NCI-H146 treated with DMSO at 0.1 percent for 48 hours (cell line): ENCODE data around the gene UBTF.
A peak's percentile ranks its signal among the peaks of the same experiment; 100 is the strongest.

Source experiments
- DNase-seq: peaks from one replicate; lab custom pipeline; 2025; ENCODE audit not compliant: unreplicated experiment; lab: John Stamatoyannopoulos, UW

UBTF gene

DNA sequence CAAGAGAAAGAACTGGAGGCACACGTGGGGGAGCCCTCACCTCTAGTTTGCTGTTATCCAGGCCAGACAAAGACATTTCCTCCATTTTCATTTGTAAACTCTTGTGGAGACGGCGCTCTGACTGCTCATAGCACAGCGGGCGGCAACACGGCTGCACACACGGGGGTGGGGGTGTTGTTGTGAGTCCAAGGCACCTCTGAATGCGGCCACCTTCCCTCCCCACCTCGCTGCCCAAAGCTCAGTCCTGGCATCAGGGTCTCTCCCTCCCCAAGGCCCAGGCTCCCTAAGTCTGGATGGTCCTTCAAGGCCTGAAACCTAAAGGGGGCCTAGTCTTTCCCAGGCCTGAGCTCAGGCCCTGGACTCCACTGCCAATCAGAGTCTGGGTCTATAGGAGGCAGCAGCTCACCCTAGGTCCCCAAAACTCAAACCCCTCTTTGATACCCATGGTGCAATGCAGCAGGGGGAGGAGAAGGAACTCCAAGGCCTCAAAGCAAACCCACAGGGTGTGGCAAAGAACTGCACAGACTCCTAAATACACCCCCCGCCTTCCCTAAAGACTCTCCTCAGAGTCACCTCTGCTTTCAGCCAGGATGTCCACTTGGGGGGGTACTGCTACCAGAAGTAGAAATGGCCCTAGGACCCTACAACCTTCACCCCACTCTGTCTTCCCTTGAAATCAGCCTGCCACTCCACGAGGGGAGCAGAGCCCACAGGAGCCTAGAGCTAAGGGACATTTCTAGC, 21.3 kb downstream of the UBTF start:
- no peak for DNase-seq

DNA sequence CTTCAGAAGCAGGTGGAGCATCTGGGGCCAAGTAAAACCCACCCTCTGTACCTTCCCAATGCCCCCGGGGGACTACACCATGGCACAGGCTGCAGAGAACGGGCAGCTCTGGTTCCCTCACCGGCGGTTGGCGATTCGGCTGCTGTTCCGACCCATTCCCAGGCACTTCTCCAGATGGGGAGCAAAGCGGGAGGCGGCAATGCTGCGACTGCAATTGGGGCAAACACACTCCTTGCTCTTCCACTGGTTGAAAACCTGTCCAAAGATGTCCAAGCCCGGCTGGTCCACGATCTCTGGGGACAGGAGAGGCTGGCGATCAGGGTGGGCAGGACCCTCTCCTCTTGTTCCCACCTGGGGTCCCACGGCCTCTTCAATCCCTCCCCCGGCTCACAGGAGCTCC, 22.4 kb downstream of the UBTF start:
- DNase-seq, result no peak

DNA sequence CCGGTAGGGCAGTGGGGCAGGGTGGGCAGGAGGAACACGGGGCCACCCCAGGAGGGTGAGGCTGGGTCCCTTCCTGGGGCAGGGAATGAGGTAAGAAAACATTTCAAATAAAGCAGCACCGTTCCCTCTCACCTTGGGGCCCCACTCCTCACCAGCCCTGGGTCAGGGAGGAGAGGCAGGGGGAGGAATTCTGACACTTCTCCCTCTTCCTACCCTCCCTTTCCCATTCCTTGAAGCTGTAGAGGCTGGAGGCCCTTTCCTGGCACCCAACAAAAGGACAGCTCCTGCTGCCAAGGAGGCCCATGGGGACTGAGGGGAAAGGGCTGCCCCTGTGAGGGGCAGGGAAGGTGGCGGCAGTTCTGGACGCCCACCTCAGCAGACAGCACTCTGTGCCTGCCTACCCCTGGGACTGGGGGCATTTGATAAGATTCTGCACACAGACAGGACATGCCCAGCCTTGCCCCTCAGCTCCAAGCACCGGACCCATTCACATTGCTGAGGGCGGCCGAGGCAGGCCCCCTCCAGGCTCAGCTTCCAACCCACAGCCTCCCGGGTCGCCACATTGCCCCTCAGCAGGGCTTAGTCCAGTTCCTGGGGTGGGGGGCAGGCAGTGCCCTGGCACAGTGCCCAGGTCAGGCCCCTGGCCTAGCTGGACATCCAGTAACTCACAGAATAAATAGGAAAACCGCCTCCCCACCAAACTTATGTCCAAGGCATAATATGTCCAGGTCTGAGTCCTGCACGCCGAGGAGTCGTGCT, 26.0 kb downstream of the UBTF start:
- no peak for DNase-seq

DNA sequence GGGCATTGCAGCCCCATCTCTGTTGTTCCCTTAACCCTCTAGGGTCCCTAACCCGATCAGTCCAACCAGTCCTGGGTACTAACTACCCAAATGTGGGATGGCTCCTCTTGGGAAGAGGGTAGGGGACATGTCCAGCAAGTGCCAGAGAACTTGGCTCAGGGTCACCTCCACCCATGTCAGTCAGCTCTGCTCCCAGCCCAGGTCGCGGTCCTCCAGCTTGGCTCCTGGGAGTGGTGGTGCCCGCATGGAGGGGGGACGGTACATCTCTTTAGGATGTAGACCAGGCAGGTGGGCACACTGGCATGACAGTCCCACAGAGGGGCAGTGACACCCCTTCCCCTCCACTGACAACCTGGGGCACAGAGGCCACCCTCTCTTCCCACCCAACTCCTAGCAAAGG, 26.7 kb downstream of the UBTF start:
- no peak for DNase-seq

DNA sequence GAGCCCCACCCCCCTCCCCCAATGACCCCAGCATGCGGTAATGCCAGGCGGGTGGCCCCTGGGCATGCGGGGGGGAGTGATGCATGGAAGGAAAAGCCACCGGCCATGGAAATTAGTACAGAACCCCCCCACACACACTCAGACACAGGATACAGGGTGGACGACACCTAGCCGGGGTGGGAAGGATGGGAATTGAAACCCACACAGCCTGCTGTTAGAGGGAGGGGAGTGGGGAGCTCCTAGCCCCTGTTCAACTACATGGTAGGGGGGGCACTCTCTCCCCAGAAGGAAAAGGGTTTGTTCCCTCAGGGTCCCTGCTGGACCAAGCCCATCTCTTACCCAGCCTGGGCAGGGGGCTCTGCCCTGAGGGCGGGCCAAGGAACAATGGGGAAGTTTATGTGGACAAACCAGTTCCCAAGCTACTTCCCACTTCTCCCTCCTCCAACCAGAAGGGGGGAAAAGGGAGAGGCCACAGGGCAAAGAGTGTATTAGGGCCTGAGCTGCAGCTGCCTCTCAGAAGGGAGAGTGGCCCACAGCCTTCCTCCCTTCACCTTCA, 27.5 kb downstream of the UBTF start:
- no peak for DNase-seq

DNA sequence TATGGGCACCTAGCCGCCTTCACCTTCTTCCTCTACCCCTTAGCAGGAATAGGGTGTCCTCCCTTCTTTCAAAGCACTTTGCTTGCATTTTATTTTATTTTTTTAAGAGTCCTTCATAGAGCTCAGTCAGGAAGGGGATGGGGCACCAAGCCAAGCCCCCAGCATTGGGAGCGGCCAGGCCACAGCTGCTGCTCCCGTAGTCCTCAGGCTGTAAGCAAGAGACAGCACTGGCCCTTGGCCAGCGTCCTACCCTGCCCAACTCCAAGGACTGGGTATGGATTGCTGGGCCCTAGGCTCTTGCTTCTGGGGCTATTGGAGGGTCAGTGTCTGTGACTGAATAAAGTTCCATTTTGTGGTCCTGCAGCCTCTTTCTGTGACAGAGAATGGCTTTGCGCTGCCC, 28.1 kb downstream of the UBTF start:
- DNase-seq, result no peak

DNA sequence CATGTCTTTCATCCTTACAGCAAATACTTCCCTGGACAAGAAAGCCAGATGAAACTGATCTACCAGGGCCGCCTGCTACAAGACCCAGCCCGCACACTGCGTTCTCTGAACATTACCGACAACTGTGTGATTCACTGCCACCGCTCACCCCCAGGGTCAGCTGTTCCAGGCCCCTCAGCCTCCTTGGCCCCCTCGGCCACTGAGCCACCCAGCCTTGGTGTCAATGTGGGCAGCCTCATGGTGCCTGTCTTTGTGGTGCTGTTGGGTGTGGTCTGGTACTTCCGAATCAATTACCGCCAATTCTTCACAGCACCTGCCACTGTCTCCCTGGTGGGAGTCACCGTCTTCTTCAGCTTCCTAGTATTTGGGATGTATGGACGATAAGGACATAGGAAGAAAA, 29.0 kb downstream of the UBTF start:
- DNase-seq, result no peak

DNA sequence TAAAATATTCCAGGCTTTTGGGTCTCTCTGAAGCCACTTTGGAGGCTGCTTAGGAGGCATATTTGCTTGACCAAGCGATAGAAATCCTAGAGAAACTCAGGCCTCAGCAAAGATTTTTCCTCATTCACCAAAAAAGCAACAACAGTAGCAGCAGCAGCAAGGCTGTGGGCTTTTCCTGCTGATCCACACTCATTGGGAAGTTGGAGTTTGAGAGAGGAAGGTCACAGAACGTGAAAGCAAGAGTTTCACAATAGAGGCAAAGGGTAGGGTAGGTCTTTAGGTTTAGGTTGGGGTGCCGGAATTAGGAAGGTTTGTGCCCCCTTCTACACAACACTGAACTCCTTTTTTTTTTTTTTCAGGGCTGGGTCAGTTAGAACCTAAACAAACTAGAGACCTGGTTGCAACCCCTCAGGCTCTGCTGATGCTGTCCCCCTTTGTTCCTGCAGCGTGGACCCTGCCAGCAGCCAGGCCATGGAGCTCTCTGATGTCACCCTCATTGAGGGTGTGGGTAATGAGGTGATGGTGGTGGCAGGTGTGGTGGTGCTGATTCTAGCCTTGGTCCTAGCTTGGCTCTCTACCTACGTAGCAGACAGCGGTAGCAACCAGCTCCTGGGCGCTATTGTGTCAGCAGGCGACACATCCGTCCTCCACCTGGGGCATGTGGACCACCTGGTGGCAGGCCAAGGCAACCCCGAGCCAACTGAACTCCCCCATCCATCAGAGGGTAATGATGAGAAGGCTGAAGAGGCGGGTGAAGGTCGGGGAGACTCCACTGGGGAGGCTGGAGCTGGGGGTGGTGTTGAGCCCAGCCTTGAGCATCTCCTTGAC, 30.7 kb downstream of the UBTF start:
- DNase-seq, result no peak

DNA sequence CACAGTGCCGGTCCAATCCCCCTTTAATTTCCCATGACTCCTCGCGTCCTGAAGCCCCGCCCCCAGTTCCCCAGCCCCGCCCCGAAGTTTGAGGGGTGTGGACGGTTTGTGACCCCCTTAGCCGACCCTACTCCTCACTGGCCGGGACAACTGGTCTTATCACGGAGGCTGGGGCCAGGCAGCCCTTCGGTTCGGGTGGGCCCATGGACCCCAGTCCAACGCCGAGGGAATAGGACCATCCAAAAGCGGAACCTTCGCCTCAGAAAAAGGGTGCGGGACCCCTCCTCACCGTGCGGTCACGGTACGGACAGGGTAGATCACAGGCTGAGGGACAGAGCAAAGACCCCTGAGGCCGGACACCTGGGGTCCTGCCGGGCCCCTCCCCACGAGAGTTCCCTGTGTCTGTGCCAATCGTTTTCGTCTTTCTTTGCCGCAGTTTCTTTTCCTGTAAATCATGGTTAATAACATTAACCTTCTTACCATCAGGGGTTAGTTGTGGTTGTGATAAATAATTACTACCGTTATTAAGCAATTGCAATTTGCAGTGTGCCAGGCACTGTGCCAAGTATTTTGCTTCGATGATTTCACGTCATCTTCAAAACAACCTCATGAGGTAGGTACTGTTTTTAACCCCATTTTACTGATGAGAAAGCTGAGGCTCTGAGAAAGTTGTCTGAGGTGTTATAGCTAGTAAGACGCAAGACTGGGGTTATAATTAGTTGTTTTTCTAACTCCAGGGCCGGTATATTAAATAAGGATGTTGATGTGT, 32.2 kb downstream of the UBTF start:
- DNase-seq, result no peak

DNA sequence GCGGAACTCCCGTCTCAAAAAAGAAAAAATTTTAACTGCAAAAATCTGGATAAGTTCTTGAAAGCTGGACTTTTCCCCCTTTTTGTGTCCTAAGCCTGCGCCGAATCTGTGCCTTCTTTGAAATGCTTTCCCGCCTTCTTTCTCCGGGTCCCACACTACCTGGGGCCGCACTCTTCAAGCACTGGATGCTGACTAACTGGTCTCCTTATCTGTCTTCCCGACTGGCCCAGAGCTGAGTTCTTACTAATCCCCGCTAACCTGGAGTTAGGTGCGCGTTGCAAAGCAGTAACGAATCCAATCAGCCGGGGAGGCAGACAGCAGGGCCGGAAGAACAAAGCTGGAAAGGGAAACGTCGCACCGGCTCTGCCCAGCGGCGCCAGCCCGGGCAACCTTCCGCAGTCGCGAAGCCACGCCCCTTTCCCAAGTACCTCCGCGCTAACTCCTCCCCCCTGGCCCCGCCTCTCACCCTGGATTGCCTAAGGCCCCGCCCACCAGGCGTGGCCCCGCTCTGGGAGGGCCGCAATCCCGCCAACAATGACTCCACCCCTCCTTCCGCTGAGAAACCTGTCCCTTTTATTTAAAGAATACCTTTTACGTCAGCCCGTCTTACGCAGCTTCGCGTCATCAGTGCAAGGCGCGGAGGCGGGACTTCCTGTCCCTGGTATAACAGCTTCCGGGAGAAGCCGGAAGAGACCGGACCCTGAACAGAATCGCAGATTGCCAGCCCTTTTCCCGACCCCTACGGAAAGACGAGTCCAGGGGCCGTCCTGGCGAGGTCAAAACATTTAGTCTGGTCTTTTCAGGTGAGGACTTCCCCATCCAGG, 33.0 kb downstream of the UBTF start, which contains the start of gene TMUB2:
Gene TMUB2 (plus strand): TSS at position 666 of the 824 bp plus-strand sequence. CDS start 737 bp downstream, outside the sequence.
- peak; percentile 99 for DNase-seq

DNA sequence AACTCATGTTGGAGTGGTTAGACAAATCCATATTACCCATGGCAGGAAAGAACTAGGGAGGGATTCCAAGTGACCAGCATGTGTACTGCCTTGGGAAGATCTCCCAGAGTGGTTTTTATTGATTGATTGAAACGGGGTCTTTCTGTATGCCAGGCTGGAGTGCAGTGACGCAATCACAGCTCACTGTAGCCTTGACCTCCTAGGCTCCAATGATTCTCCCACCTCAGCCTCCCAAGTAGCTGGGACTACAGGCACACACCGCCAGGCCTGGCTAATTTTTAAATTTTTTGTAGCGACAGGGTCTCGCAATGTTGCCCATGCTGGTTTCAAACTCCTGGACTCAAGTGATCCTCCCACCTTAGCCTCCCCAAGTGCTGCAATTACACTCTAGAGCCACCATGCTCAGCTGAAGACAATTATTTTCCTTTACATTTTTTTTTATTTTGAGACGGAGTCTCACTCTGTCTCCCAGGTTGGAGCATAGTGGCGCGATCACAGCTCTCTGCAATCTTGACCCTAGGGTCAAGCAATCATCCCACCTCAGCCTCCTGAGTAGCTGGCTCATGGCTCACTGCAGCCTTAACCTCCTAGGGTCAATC, 35.2 kb downstream of the UBTF start:
- no peak for DNase-seq

DNA sequence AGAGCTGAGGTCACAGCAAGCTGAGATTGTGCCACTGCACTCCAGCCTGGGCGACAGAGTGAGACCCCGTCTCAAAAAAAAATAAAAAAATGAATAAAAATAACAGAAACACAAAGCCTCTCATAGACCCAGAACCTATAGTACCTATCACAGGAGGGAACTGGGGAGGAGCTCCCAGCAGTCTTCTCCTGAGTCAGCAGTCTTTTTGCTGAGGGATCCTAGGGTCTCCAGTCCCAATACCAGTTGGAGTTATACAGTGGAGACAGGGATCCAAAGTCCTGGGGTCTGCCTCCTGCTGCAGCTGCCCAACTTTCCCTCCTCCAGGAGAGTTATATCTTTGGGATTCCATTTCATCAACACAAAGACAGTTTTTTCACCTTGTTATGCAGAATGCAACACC, 36.5 kb downstream of the UBTF start:
- DNase-seq, result no peak

DNA sequence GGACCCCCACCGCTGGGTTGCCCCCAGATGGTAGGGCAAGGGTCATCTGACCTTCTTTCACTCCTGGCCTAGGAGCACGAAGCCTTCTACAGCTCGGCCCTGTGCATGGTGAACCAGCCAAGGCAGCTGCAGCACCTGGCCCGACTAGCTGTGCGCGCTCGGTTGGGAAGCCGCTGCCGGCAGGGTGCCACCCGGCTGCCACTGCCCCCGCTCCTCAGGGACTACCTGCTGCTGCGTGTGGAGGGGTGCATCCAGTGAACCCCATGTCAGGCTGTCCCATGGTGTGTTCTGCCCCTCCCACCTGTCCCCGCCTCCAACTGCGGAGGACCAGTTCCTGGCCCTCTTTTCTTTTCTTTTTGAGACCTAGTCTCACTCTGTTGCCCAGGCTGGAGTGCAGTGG, 41.3 kb downstream of the UBTF start:
- DNase-seq, result no peak

DNA sequence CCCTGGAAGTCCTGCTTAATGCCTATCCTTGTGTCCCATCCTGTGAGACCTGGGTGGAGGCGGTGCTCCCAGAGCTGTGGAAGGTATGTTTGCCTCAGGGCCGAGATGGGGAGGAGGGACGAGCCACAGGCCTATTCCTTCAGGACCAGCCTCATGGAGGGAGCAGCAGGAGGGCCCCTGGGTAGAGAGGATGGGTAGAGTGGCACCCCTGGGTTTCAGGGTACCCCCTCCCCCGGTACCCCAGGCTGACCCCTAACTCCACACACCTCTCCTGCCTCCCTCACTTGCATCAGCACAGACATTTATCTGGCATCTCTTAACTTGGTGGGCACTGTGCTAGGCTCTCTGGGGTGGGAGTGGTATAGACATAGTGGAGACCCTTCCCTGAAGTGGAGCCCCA, 41.8 kb downstream of the UBTF start:
- no peak for DNase-seq

DNA sequence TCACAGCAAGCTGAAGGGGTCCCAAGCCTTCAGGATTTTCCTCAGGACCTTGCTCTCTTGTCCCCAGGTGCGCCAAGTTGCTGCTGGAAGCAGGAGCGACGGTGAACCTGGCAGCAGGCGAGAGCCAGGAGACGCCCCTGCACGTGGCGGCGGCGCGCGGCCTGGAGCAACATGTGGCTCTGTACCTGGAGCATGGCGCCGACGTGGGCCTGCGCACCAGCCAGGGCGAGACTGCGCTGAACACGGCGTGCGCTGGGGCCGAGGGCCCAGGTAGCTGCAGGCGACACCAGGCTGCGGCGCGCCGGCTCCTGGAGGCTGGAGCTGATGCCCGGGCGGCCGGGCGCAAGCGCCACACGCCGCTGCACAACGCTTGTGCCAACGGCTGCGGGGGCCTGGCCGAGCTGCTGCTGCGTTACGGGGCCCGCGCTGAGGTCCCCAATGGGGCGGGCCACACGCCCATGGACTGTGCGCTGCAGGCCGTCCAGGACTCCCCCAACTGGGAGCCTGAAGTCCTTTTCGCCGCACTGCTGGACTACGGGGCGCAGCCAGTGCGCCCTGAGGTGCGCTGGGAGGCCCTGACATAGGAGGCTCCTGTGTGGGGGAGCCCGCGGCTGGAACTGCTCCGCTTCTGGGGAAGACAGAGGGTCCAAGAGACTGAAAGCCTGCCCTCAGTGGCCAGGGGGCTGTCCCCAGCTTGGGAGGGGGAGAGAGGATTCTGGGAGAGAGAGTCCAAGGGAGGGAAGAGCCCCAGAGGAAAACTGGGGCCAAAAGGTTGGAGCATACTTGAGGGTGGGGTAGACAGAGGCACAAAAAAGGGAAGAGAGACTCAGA, 42.6 kb downstream of the UBTF start:
- DNase-seq, result no peak

DNA sequence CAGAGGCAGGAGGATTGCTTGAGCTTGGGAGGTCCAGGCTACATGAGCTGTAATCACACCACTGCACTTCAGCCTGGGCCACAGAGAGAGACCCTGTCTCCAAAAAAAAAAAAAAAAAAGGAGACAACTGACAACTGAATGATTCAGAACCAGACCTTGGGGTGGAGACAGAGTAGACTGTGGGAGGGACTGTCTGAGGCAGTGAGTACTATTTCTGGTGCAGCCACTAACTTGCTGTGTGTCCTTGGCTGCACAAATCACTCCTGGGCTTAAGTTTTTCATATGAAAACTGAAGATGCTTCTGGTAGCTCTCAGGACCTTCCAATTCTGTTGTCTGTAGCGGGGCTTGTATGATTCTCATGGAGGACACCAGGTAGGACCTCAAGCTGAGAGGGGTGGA, 43.2 kb downstream of the UBTF start:
- no peak for DNase-seq

DNA sequence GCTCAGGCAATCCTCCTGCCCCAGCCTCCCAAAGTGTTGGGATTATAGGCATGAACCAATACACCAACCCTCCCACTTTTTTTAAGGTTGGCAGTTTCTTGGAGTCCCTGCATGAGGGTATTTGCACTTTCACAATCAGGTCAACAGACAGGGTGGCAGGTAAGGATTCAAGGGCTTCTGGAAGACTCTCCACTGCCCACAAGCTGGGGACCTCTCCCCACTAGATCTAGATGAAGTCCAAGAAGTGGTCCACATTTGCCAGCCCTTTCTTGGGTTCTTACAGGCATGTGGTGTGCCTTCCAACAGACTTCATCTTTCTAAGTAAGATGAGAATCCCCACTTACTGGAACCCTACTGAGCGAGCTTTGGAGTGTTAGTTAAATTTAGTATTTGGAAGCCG, 45.0 kb downstream of the UBTF start:
- DNase-seq, result no peak

DNA sequence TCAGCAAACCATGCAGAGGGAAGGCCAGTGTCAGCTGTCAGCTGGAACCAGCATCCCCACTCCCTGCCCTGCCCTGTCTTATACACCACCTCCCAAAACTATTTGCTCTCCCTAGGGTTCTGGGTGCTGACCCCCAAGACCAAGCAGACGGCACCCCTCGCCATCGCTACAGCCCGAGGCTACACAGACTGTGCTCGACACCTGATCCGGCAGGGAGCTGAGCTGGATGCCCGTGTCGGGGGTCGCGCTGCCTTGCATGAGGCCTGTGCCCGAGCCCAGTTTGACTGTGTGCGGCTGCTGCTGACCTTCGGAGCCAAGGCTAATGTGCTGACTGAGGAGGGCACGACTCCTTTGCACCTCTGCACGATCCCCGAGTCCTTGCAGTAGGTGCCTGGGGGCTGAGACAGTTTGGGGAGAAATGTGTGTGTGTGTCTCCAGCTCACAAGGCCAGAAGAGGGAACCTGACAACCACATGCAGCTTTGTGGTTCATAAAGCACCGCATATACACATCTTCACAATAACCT, 47.5 kb downstream of the UBTF start:
- no peak for DNase-seq
